HG02840 (cell line): ENCODE results near the gene GPR39.

Experiments used
- ATAC-seq: cut with Tn5 transposase; IDR thresholded peaks from one replicate; pipeline ENCODE4 v1.9.1; 2021; ENCODE audit warnings: mild to moderate bottlenecking, moderate library complexity, moderate number of reproducible peaks; ENCODE audit not compliant: unreplicated experiment, low FRiP score

GPR39 gene

GRCh38 chr2:132549935-132550670 lies 133.5 kb downstream of the GPR39 start:
- no peak for ATAC-seq

GRCh38 chr2:132550946-132551345 lies 134.3 kb downstream of the GPR39 start:
- ATAC-seq: no peak

GRCh38 chr2:132557694-132558093 lies 141.1 kb downstream of the GPR39 start:
- ATAC-seq: no peak

DNA sequence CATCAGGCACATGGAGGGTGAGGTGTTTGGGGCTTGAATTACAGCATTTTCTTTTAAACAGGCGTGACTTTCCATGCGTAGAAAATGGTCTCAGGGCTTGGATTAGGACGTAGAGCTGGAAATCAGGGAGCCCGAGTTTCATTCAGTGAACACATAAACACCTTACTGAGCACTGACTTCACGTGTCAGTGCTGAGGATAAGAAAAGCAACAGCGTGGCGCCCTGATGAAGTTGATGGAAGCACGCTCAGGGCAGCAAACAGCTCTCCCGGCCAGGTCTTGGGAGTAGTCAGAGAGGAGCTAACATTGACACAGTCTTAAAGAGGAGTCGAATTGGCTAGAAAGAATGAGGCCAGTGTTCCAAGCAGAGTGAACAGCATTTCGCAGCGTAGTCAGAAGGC lies 142.7 kb downstream of the GPR39 start:
- no peak for ATAC-seq

DNA sequence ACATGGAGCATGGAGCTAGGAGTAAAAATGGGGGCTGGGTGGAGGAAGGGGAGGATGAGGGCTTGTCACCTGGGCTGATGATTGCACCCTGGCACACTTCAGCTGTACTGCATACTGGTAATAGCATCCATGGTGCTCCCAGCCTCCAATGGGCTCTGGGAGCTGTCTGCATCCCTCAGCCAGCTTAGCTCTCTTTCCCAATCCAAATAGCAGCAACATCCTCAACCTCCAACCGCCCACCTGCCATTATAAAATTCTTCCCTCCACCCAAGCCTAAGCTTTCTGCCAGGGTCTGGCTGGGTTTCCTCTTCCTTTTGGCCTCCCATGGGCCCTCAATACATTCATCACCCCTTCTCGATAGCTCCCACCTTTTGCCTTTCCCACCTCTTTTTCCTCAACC lies 143.3 kb downstream of the GPR39 start:
- no peak for ATAC-seq

GRCh38 chr2:132560562-132560961 lies 144.0 kb downstream of the GPR39 start:
- no peak for ATAC-seq

GRCh38 chr2:132562245-132562644 lies 145.6 kb downstream of the GPR39 start:
- no peak for ATAC-seq

GRCh38 chr2:132564065-132564464 lies 147.5 kb downstream of the GPR39 start:
- no peak for ATAC-seq

GRCh38 chr2:132566379-132566778 lies 149.8 kb downstream of the GPR39 start:
- ATAC-seq: no peak

- no peak for ATAC-seq
Observed at GRCh38 chr2:132567682-132568081, 151.1 kb downstream of the GPR39 start.

- ATAC-seq: no peak
Observed at GRCh38 chr2:132568656-132569055, 152.1 kb downstream of the GPR39 start.

- no peak for ATAC-seq
Observed at GRCh38 chr2:132573444-132574007, 156.9 kb downstream of the GPR39 start.

GRCh38 chr2:132577686-132578085 lies 161.1 kb downstream of the GPR39 start:
- no peak for ATAC-seq

- no peak for ATAC-seq
Observed at GRCh38 chr2:132581591-132581990, 165.0 kb downstream of the GPR39 start.

- ATAC-seq: no peak
Observed at GRCh38 chr2:132581991-132582738, 165.6 kb downstream of the GPR39 start.

GRCh38 chr2:132583666-132584360 lies 167.2 kb downstream of the GPR39 start:
- ATAC-seq: no peak

- ATAC-seq: no peak
Observed at GRCh38 chr2:132584976-132585817, 168.6 kb downstream of the GPR39 start.

GRCh38 chr2:132586101-132586511 lies 169.5 kb downstream of the GPR39 start:
- ATAC-seq: no peak

- no peak for ATAC-seq
Observed at GRCh38 chr2:132586835-132587234, 170.2 kb downstream of the GPR39 start.

GRCh38 chr2:132588576-132588975 lies 172.0 kb downstream of the GPR39 start:
- no peak for ATAC-seq
